ENCODE data around the gene TRIM71. TPM values are rescaled to one million over a fixed set of nuclear protein-coding genes. Genes with fewer than 3 reads are reported as not detected.

Gene TRIM71
- total RNA-seq, 2 donors from 2014 or later, result not detected

- H3K36me3 ChIP-seq, result no peaks in the 10 kb centered on the region
- no peak for ATAC-seq (ENCODE audit: insufficient number of reproducible peaks, low FRiP score, low read depth)
- no peaks in the 10 kb centered on the region for H3K27me3 ChIP-seq (replicated peaks; ENCODE audit: insufficient read depth)
- H3K4me1 ChIP-seq (ENCODE audit: control insufficient read depth in 1 of 2, low read depth in 2 of 2), result no peaks in the 10 kb centered on the region
- TF ChIP-seq CTCF (IDR thresholded peaks at IDR 0.05), result no peak
- no peaks in the 10 kb centered on the region for H3K9me3 ChIP-seq
- H3K4me3 ChIP-seq, result no peak overlapping the region
- DNase-seq (ENCODE audit: low spot score), result no peak
- no peak overlapping the region for H3K27ac ChIP-seq
Measured at GRCh38 chr3:32836601-32837000, 18.8 kb downstream of the TRIM71 start.

DNA sequence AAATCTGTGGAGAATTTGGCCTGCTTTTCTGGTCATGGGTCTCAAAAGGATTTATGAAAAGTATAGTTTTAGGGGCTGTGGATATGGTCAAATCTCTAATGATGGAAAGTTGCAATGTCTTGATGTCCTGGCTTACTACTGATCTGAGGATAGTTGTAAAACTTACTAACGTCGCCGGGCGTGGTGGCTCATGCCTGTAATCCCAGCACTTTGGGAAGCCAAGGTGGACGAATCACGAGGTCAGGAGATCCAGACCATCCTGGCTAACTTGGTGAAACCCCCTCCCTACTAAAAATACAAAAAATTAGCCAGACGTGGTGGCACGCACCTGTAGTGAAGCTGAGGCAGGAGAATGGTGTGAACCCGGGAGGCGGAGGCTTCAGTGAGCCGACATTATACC, 19.6 kb downstream of the TRIM71 start:
- DNase-seq (ENCODE audit: low spot score), result no peak
- no peak for ATAC-seq (ENCODE audit: insufficient number of reproducible peaks, low FRiP score, low read depth)
- H3K4me3 ChIP-seq, result no peak overlapping the region
- H3K4me1 ChIP-seq (ENCODE audit: control insufficient read depth in 1 of 2, low read depth in 2 of 2), result no peaks in the 10 kb centered on the region
- no peaks in the 10 kb centered on the region for H3K9me3 ChIP-seq
- TF ChIP-seq CTCF (IDR thresholded peaks at IDR 0.05), result no peak
- H3K27ac ChIP-seq, result no peak overlapping the region
- H3K27me3 ChIP-seq (replicated peaks; ENCODE audit: insufficient read depth), result no peaks in the 10 kb centered on the region
- H3K36me3 ChIP-seq, result no peaks in the 10 kb centered on the region

GRCh38 chr3:32837789-32838188, 20.0 kb downstream of the TRIM71 start:
- TF ChIP-seq CTCF (IDR thresholded peaks at IDR 0.05), result no peak
- H3K27ac ChIP-seq, result no peak overlapping the region
- H3K4me1 ChIP-seq (ENCODE audit: control insufficient read depth in 1 of 2, low read depth in 2 of 2), result no peaks in the 10 kb centered on the region
- H3K9me3 ChIP-seq, result no peaks in the 10 kb centered on the region
- H3K27me3 ChIP-seq (replicated peaks; ENCODE audit: insufficient read depth), result no peaks in the 10 kb centered on the region
- DNase-seq (ENCODE audit: low spot score) (no peak), ATAC-seq (ENCODE audit: insufficient number of reproducible peaks, low FRiP score, low read depth) (no peak)
- no peaks in the 10 kb centered on the region for H3K36me3 ChIP-seq
- H3K4me3 ChIP-seq, result no peak overlapping the region

- DNase-seq (ENCODE audit: low spot score) (no peak), ATAC-seq (ENCODE audit: insufficient number of reproducible peaks, low FRiP score, low read depth) (no peak)
- Histone ChIP-seq H3K9me3 (no peaks in the 10 kb centered on the region), H3K36me3 (no peaks in the 10 kb centered on the region), H3K27ac (no peak overlapping the region), H3K4me1 (ENCODE audit: control insufficient read depth in 1 of 2, low read depth in 2 of 2) (no peaks in the 10 kb centered on the region), H3K4me3 (no peak overlapping the region), H3K27me3 (replicated peaks; ENCODE audit: insufficient read depth) (no peaks in the 10 kb centered on the region)
- no peak for TF ChIP-seq CTCF (IDR thresholded peaks at IDR 0.05)
Measured at GRCh38 chr3:32839714-32840085, 21.9 kb downstream of the TRIM71 start.

DNA sequence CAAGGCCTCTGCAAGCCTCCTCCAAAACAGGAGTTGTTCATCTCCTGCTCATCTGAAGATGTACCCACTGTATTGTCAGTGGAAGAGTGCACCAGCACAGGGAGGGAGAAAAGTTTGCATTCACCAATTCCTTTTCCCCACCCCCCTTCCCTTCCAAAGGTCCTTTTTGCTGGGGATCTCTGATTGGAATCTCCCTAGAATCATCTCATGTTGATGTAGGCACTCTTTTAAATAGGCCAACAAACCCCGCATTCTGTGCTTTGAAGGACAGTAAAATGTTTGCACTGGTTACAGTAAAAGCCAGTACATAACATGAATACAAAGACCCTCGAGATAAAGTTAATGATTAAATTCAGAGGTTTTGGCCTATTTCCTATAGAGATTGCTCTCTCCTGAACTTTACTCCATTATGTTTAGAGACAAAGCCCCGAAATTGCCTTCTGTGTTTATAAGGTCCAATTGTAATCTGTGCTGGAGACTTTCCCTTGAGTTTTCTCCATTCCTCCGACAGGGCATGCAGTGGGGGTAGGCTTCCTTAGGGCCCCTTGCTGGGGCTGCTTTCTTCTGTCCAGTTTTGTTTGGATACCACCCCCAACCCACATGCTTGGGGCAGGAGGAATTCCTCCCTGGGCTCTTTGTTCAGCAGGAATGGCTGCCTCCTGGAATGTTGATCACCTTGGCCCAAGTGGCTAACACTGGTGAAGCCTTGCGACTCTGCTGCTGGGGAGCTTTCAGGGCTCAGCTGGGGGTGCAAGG, 22.5 kb downstream of the TRIM71 start:
- H3K36me3 ChIP-seq, result no peaks in the 10 kb centered on the region
- H3K27me3 ChIP-seq (replicated peaks; ENCODE audit: insufficient read depth), result no peaks in the 10 kb centered on the region
- ATAC-seq (ENCODE audit: insufficient number of reproducible peaks, low FRiP score, low read depth) (no peak), DNase-seq (ENCODE audit: low spot score) (no peak)
- H3K4me1 ChIP-seq (ENCODE audit: control insufficient read depth in 1 of 2, low read depth in 2 of 2), result no peaks in the 10 kb centered on the region
- TF ChIP-seq CTCF (IDR thresholded peaks at IDR 0.05), result no peak
- no peak overlapping the region for H3K27ac ChIP-seq
- no peaks in the 10 kb centered on the region for H3K9me3 ChIP-seq
- H3K4me3 ChIP-seq, result no peak overlapping the region
